Upper lobe of left lung (tissue), 4 donors: ENCODE results near the gene TTC5.

Source experiments
- POLR2A ChIP-seq, 4 donors: fragments of 450-650 bp; IDR thresholded peaks; one replicate each; pipeline ENCODE4 v1.5.1; 2016 to 2017; ENCODE audit warnings: antibody characterized with exemption in 4 of 4, mild to moderate bottlenecking in 2 of 4
- POLR2AphosphoS5 ChIP-seq, 2 donors: sonication (generic); formaldehyde crosslinking; IDR thresholded peaks; one replicate each; pipeline ENCODE4 v1.5.1; 2017; ENCODE audit warnings: antibody characterized with exemption in 2 of 2
- TF ChIP-seq, protein P1 (sequence below), 6 experiments: fragments of 450-650 bp in 4 of 6; fragments of 200-600 bp in 2 of 6; sonication (generic) in 2 of 6; IDR thresholded peaks; one replicate each; pipeline ENCODE4 v1.5.1; 2016 to 2019; ENCODE audit warnings: antibody characterized with exemption in 6 of 6

DNA sequence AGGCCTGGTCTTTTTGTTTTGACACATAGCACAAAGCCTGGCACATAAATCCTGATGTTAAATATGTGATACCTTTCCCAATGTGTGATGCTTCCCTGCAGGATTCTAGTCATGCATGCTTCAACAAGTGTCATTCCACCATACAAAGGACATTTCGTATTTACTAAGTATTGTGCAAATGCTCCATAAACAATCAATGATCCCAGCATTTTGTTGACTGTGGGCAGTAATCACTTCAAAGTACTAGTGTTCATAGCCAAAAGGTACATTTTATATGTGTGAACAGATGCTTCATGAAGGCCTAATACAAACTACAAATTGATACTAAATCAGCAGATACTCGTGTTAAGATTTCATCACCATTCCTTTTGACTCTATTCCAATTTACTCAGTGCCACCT is 23.0 kb upstream of the TTC5 start:
- no peak for TF ChIP-seq POLR2A (IDR thresholded peaks at IDR 0.05)
- TF ChIP-seq, protein P1, sequence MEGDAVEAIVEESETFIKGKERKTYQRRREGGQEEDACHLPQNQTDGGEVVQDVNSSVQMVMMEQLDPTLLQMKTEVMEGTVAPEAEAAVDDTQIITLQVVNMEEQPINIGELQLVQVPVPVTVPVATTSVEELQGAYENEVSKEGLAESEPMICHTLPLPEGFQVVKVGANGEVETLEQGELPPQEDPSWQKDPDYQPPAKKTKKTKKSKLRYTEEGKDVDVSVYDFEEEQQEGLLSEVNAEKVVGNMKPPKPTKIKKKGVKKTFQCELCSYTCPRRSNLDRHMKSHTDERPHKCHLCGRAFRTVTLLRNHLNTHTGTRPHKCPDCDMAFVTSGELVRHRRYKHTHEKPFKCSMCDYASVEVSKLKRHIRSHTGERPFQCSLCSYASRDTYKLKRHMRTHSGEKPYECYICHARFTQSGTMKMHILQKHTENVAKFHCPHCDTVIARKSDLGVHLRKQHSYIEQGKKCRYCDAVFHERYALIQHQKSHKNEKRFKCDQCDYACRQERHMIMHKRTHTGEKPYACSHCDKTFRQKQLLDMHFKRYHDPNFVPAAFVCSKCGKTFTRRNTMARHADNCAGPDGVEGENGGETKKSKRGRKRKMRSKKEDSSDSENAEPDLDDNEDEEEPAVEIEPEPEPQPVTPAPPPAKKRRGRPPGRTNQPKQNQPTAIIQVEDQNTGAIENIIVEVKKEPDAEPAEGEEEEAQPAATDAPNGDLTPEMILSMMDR (IDR thresholded peaks at IDR 0.05), result no peak
- no peak for TF ChIP-seq POLR2AphosphoS5 (IDR thresholded peaks at IDR 0.05)
